ENCODE data around the gene MRGPRE. TPM values are rescaled to one million over a fixed set of nuclear protein-coding genes. Genes with fewer than 3 reads are reported as not detected.

Gene MRGPRE
- total RNA-seq, 1 experiment from 2014 or later, result not detected

GRCh38 chr11:3234846-3235245 is 2.6 kb upstream of the MRGPRE start:
- no peaks in the 10 kb centered on the region for H3K9me3 Mint-ChIP-seq
- no peak overlapping the region for H2AK5ac ChIP-seq (ENCODE audit: insufficient read length, low read length)
- no peak overlapping the region for H2BK120ac ChIP-seq (ENCODE audit: low read depth, low read length, poor library complexity, severe bottlenecking)
- no peak overlapping the region for H2BK20ac ChIP-seq (ENCODE audit: low read depth, low read length, poor library complexity, severe bottlenecking)
- no peak overlapping the region for H3K27ac ChIP-seq (ENCODE audit: insufficient read length, low read depth, low read length)
- no peak overlapping the region for H3K4ac ChIP-seq (ENCODE audit: low read depth, low read length)
- H2BK12ac ChIP-seq (ENCODE audit: insufficient read length, low read depth, low read length), result no peak overlapping the region
- no peak overlapping the region for H3K14ac ChIP-seq (ENCODE audit: insufficient read depth, low read length)
- no peak overlapping the region for H3K4me3 Mint-ChIP-seq
- H3K23ac ChIP-seq (ENCODE audit: insufficient read length, low read depth, low read length), result no peak overlapping the region
- no peaks in the 10 kb centered on the region for H3K9me3 ChIP-seq (ENCODE audit: control insufficient read depth, low read depth, low read length)
- H3K27me3 ChIP-seq (ENCODE audit: insufficient read depth, low read length), result no peaks in the 10 kb centered on the region
- H4K91ac ChIP-seq (ENCODE audit: insufficient read length, low read depth, low read length), result no peak overlapping the region
- H4K5ac ChIP-seq (ENCODE audit: insufficient read length, low read depth, low read length), result no peak overlapping the region
- WGBS (ENCODE audit: extremely low coverage, insufficient read length, low lambda C conversion rate), result no CpG with 5 or more reads among the region's 7 CpGs
- no peak overlapping the region for H2AFZ ChIP-seq (ENCODE audit: low read length)
- H3K79me1 ChIP-seq (ENCODE audit: insufficient read depth, low read depth, low read length, poor library complexity, severe bottlenecking), result no peaks in the 10 kb centered on the region
- H4K20me1 ChIP-seq (ENCODE audit: control insufficient read depth, insufficient read depth, insufficient read length), result no peaks in the 10 kb centered on the region
- no peak for DNase-seq
- H3K27ac Mint-ChIP-seq, result no peak overlapping the region
- no peak overlapping the region for H3K18ac ChIP-seq (ENCODE audit: insufficient read length, low read depth, low read length)
- no peak overlapping the region for H2BK15ac ChIP-seq (ENCODE audit: low read depth, low read length)
- H3K36me3 Mint-ChIP-seq (ENCODE audit: insufficient read depth in 1 of 3, low read depth in 3 of 3), result no peaks in the 10 kb centered on the region
- H3K27me3 Mint-ChIP-seq (ENCODE audit: low read depth), result peaks cover 11% of the 10 kb centered on the region
- no peak overlapping the region for H3K4me2 ChIP-seq (ENCODE audit: insufficient read depth, insufficient read length, low read length)
- H3K79me2 ChIP-seq (ENCODE audit: insufficient read depth, low read length), result no peaks in the 10 kb centered on the region
- H3K4me1 ChIP-seq (ENCODE audit: insufficient read depth, low read length), result no peaks in the 10 kb centered on the region
- H3K4me1 Mint-ChIP-seq, result peaks cover 8 to 16% of the 10 kb centered on the region in 2 experiments
- no peak overlapping the region for H4K8ac ChIP-seq (replicated peaks; ENCODE audit: insufficient read length, low read depth, low read length)
- H3K56ac ChIP-seq (ENCODE audit: insufficient read length, low read depth, low read length), result no peak overlapping the region
- no peak for TF ChIP-seq CTCF (conservative IDR thresholded peaks at IDR 0.05)
- H3K23me2 ChIP-seq (ENCODE audit: insufficient read length, low read depth, low read length, poor library complexity, severe bottlenecking), result no peaks in the 10 kb centered on the region
- H3K9ac ChIP-seq (ENCODE audit: extremely low read depth, insufficient read length, low read length), result no peak overlapping the region
- H3T11ph ChIP-seq (ENCODE audit: low read length), result no peak overlapping the region
- H2BK5ac ChIP-seq (ENCODE audit: insufficient read length, low read length), result no peak overlapping the region
